HUES48 (cell line): ENCODE results near the gene ITGA4.

Source experiments
- H3K27ac ChIP-seq: one replicate; pipeline ENCODE4 v1.7.0; 2013; ENCODE audit warnings: low read depth, low read length, inconsistent platforms
- H3K27me3 ChIP-seq: 2 replicates; pipeline ENCODE4 v1.6.1; 2013; ENCODE audit warnings: mild to moderate bottlenecking, low read length; ENCODE audit not compliant: control insufficient read depth, insufficient read depth
- H3K36me3 ChIP-seq: 2 replicates; pipeline ENCODE4 v1.6.1; 2013; ENCODE audit warnings: low read length; ENCODE audit not compliant: control insufficient read depth, insufficient read depth
- H3K4me1 ChIP-seq: 2 replicates; pipeline ENCODE4 v1.6.1; 2013; ENCODE audit warnings: mild to moderate bottlenecking, low read length; ENCODE audit not compliant: control insufficient read depth, insufficient read depth
- H3K4me3 ChIP-seq: 2 replicates; pipeline ENCODE4 v1.5.1; 2013; ENCODE audit warnings: mild to moderate bottlenecking, low read depth, low read length
- H3K9ac ChIP-seq: 2 replicates; pipeline ENCODE4 v1.6.1; 2013; ENCODE audit warnings: mild to moderate bottlenecking, low read depth, low read length, moderate library complexity
- H3K9me3 ChIP-seq: 2 replicates; pipeline ENCODE4 v1.6.1; 2013; ENCODE audit warnings: low read length; ENCODE audit not compliant: control insufficient read depth, insufficient read depth

The ITGA4 gene

GRCh38 chr2:181554061-181554830 lies 97.1 kb downstream of the ITGA4 start:
- Histone ChIP-seq H3K9ac (no peak overlapping the region), H3K9me3 (no peaks in the 10 kb centered on the region), H3K4me3 (no peak overlapping the region), H3K27ac (no peak overlapping the region), H3K36me3 (no peaks in the 10 kb centered on the region), H3K27me3 (no peaks in the 10 kb centered on the region), H3K4me1 (no peaks in the 10 kb centered on the region)

GRCh38 chr2:181558371-181558770 lies 101.2 kb downstream of the ITGA4 start:
- no peak overlapping the region for H3K9ac ChIP-seq
- H3K9me3 ChIP-seq = no peaks in the 10 kb centered on the region
- H3K27me3 ChIP-seq = no peaks in the 10 kb centered on the region
- H3K4me1 ChIP-seq = no peaks in the 10 kb centered on the region
- H3K4me3 ChIP-seq = no peak overlapping the region
- no peak overlapping the region for H3K27ac ChIP-seq
- H3K36me3 ChIP-seq = no peaks in the 10 kb centered on the region

GRCh38 chr2:181563101-181563692 lies 106.0 kb downstream of the ITGA4 start:
- Histone ChIP-seq H3K9me3 (no peaks in the 10 kb centered on the region), H3K9ac (no peak overlapping the region), H3K27ac (no peak overlapping the region), H3K36me3 (no peaks in the 10 kb centered on the region), H3K27me3 (no peaks in the 10 kb centered on the region), H3K4me1 (no peaks in the 10 kb centered on the region), H3K4me3 (no peak overlapping the region)

- no peaks in the 10 kb centered on the region for H3K9me3 ChIP-seq
- H3K27ac ChIP-seq = no peak overlapping the region
- H3K4me1 ChIP-seq = no peaks in the 10 kb centered on the region
- H3K4me3 ChIP-seq = no peak overlapping the region
- H3K36me3 ChIP-seq = no peaks in the 10 kb centered on the region
- H3K9ac ChIP-seq = no peak overlapping the region
- no peaks in the 10 kb centered on the region for H3K27me3 ChIP-seq
Observed at GRCh38 chr2:181566334-181567032, 109.3 kb downstream of the ITGA4 start.

GRCh38 chr2:181570059-181570458 lies 112.9 kb downstream of the ITGA4 start:
- H3K9ac ChIP-seq = no peak overlapping the region
- no peak overlapping the region for H3K4me3 ChIP-seq
- no peaks in the 10 kb centered on the region for H3K9me3 ChIP-seq
- H3K36me3 ChIP-seq = no peaks in the 10 kb centered on the region
- no peak overlapping the region for H3K27ac ChIP-seq
- H3K27me3 ChIP-seq = no peaks in the 10 kb centered on the region
- H3K4me1 ChIP-seq = no peaks in the 10 kb centered on the region

- H3K9ac ChIP-seq = no peak overlapping the region
- no peaks in the 10 kb centered on the region for H3K27me3 ChIP-seq
- no peak overlapping the region for H3K27ac ChIP-seq
- H3K4me1 ChIP-seq = no peaks in the 10 kb centered on the region
- no peaks in the 10 kb centered on the region for H3K9me3 ChIP-seq
- no peak overlapping the region for H3K4me3 ChIP-seq
- no peaks in the 10 kb centered on the region for H3K36me3 ChIP-seq
Observed at GRCh38 chr2:181570833-181571661, 113.9 kb downstream of the ITGA4 start.

- Histone ChIP-seq H3K9ac (no peak overlapping the region), H3K36me3 (no peaks in the 10 kb centered on the region), H3K9me3 (no peaks in the 10 kb centered on the region), H3K4me3 (no peak overlapping the region), H3K4me1 (no peaks in the 10 kb centered on the region), H3K27me3 (no peaks in the 10 kb centered on the region), H3K27ac (no peak overlapping the region)
Observed at GRCh38 chr2:181573140-181573736, 116.1 kb downstream of the ITGA4 start.

GRCh38 chr2:181574321-181574720 lies 117.1 kb downstream of the ITGA4 start:
- H3K9me3 ChIP-seq = no peaks in the 10 kb centered on the region
- no peak overlapping the region for H3K4me3 ChIP-seq
- H3K27me3 ChIP-seq = no peaks in the 10 kb centered on the region
- no peaks in the 10 kb centered on the region for H3K36me3 ChIP-seq
- no peak overlapping the region for H3K9ac ChIP-seq
- no peaks in the 10 kb centered on the region for H3K4me1 ChIP-seq
- no peak overlapping the region for H3K27ac ChIP-seq

- Histone ChIP-seq H3K27me3 (no peaks in the 10 kb centered on the region), H3K4me3 (no peak overlapping the region), H3K9ac (no peak overlapping the region), H3K36me3 (no peaks in the 10 kb centered on the region), H3K27ac (no peak overlapping the region), H3K4me1 (no peaks in the 10 kb centered on the region), H3K9me3 (no peaks in the 10 kb centered on the region)
Observed at GRCh38 chr2:181575024-181575649, 118.0 kb downstream of the ITGA4 start.

GRCh38 chr2:181575650-181576025 lies 118.5 kb downstream of the ITGA4 start:
- Histone ChIP-seq H3K4me3 (no peak overlapping the region), H3K4me1 (no peaks in the 10 kb centered on the region), H3K27ac (no peak overlapping the region), H3K9ac (no peak overlapping the region), H3K36me3 (no peaks in the 10 kb centered on the region), H3K9me3 (no peaks in the 10 kb centered on the region), H3K27me3 (no peaks in the 10 kb centered on the region)
